HUES64 (cell line): ENCODE measurements around the gene LHFPL3.

Experiments
- H3K27ac ChIP-seq: 2 replicates; pipeline ENCODE4 v1.7.0; 2013; ENCODE audit warnings: low read depth, low read length, inconsistent platforms
- H3K27me3 ChIP-seq: 2 replicates; pipeline ENCODE4 v1.6.1; 2013; ENCODE audit warnings: mild to moderate bottlenecking, low read length; ENCODE audit not compliant: insufficient read depth
- H3K36me3 ChIP-seq: 2 replicates; pipeline ENCODE4 v1.6.1; 2013; ENCODE audit warnings: mild to moderate bottlenecking, low read length; ENCODE audit not compliant: insufficient read depth
- H3K4me1 ChIP-seq: 2 replicates; pipeline ENCODE4 v1.6.1; 2013; ENCODE audit warnings: mild to moderate bottlenecking, low read length, moderate library complexity; ENCODE audit not compliant: insufficient read depth
- H3K4me3 ChIP-seq: 2 replicates; pipeline ENCODE4 v1.5.1; 2013; ENCODE audit warnings: mild to moderate bottlenecking, low read length, moderate library complexity
- H3K9ac ChIP-seq: 2 replicates; pipeline ENCODE4 v1.6.1; 2013; ENCODE audit warnings: mild to moderate bottlenecking, low read depth, low read length
- H3K9me3 ChIP-seq: 2 replicates; pipeline ENCODE4 v1.6.1; 2013; ENCODE audit warnings: low read depth, low read length; ENCODE audit not compliant: insufficient read depth
- WGBS: fragments of 150-250, 120-280 bp; methylation state at CpG from one replicate; pipeline ENCODE4 v1.1.7; 2013; ENCODE audit warnings: missing lambda C conversion rate; 5-methylcytosine and 5-hydroxymethylcytosine counted together

LHFPL3 gene

GRCh38 chr7:104820836-104821535, 492.6 kb downstream of the LHFPL3 start:
- Histone ChIP-seq H3K4me3 (no peak overlapping the region), H3K9ac (no peak overlapping the region; the same call in 1 of the 2 replicates), H3K27ac (no peak overlapping the region), H3K4me1 (peaks cover 25% of the 10 kb centered on the region), H3K36me3 (no peaks in the 10 kb centered on the region), H3K9me3 (no peaks in the 10 kb centered on the region), H3K27me3 (no peaks in the 10 kb centered on the region)
- WGBS: 83% methylated on average over 9 of the region's 10 CpGs

- Histone ChIP-seq H3K36me3 (no peaks in the 10 kb centered on the region), H3K9ac (no peak overlapping the region), H3K4me1 (peaks cover 22% of the 10 kb centered on the region), H3K9me3 (no peaks in the 10 kb centered on the region), H3K27ac (no peak overlapping the region), H3K4me3 (no peak overlapping the region), H3K27me3 (no peaks in the 10 kb centered on the region)
- WGBS: no CpG with 5 or more reads among the region's 2 CpGs
Measured at GRCh38 chr7:104823177-104823576, 494.8 kb downstream of the LHFPL3 start.

- Histone ChIP-seq H3K36me3 (no peaks in the 10 kb centered on the region), H3K9ac (no peak overlapping the region), H3K27ac (no peak overlapping the region), H3K4me3 (no peak overlapping the region), H3K27me3 (no peaks in the 10 kb centered on the region), H3K4me1 (peaks cover 12% of the 10 kb centered on the region; the same call in 1 of the 2 replicates), H3K9me3 (no peaks in the 10 kb centered on the region)
Measured at GRCh38 chr7:104825099-104825498, 496.7 kb downstream of the LHFPL3 start.

GRCh38 chr7:104826135-104826534, 497.7 kb downstream of the LHFPL3 start:
- Histone ChIP-seq H3K27ac (no peak overlapping the region), H3K4me3 (no peak overlapping the region), H3K4me1 (peaks cover 6% of the 10 kb centered on the region; the same call in 1 of the 2 replicates), H3K27me3 (no peaks in the 10 kb centered on the region), H3K36me3 (no peaks in the 10 kb centered on the region), H3K9me3 (no peaks in the 10 kb centered on the region), H3K9ac (no peak overlapping the region)
- WGBS: 92% methylated on average over 4 of the region's 4 CpGs

GRCh38 chr7:104836976-104837375, 508.6 kb downstream of the LHFPL3 start:
- Histone ChIP-seq H3K9me3 (no peaks in the 10 kb centered on the region), H3K27ac (no peak overlapping the region), H3K36me3 (no peaks in the 10 kb centered on the region), H3K4me3 (no peak overlapping the region), H3K9ac (no peak overlapping the region), H3K27me3 (no peaks in the 10 kb centered on the region), H3K4me1 (no peaks in the 10 kb centered on the region)
- WGBS: 82% methylated on average over 4 of the region's 4 CpGs

GRCh38 chr7:104838537-104839299, 510.3 kb downstream of the LHFPL3 start:
- Histone ChIP-seq H3K36me3 (no peaks in the 10 kb centered on the region), H3K4me3 (no peak overlapping the region), H3K4me1 (no peaks in the 10 kb centered on the region), H3K27me3 (no peaks in the 10 kb centered on the region), H3K9ac (no peak overlapping the region), H3K9me3 (no peaks in the 10 kb centered on the region), H3K27ac (no peak overlapping the region)
- 94% methylated on average over 3 of the region's 3 CpGs for WGBS

GRCh38 chr7:104839842-104840241, 511.4 kb downstream of the LHFPL3 start:
- Histone ChIP-seq H3K36me3 (no peaks in the 10 kb centered on the region), H3K4me1 (no peaks in the 10 kb centered on the region), H3K27ac (no peak overlapping the region), H3K9me3 (no peaks in the 10 kb centered on the region), H3K9ac (no peak overlapping the region), H3K4me3 (no peak overlapping the region), H3K27me3 (no peaks in the 10 kb centered on the region)

GRCh38 chr7:104841798-104842197, 513.4 kb downstream of the LHFPL3 start:
- Histone ChIP-seq H3K4me1 (no peaks in the 10 kb centered on the region), H3K9me3 (no peaks in the 10 kb centered on the region), H3K36me3 (no peaks in the 10 kb centered on the region), H3K4me3 (no peak overlapping the region), H3K27me3 (no peaks in the 10 kb centered on the region), H3K9ac (no peak overlapping the region), H3K27ac (no peak overlapping the region)
- WGBS: 90% methylated on average over 1 of the region's 1 CpG

GRCh38 chr7:104843198-104843597, 514.8 kb downstream of the LHFPL3 start:
- Histone ChIP-seq H3K4me3 (no peak overlapping the region), H3K27me3 (no peaks in the 10 kb centered on the region), H3K9ac (no peak overlapping the region), H3K9me3 (no peaks in the 10 kb centered on the region), H3K27ac (no peak overlapping the region), H3K4me1 (no peaks in the 10 kb centered on the region), H3K36me3 (no peaks in the 10 kb centered on the region)
- WGBS: 86% methylated on average over 5 of the region's 5 CpGs

GRCh38 chr7:104845557-104845956, 517.2 kb downstream of the LHFPL3 start:
- 91% methylated on average over 5 of the region's 5 CpGs for WGBS
- no peak overlapping the region for H3K27ac ChIP-seq

GRCh38 chr7:104846731-104847130, 518.3 kb downstream of the LHFPL3 start:
- no peaks in the 10 kb centered on the region for H3K9me3 ChIP-seq
- no peak overlapping the region for H3K27ac ChIP-seq
- no peaks in the 10 kb centered on the region for H3K36me3 ChIP-seq
- 87% methylated on average over 1 of the region's 1 CpG for WGBS
- no peak overlapping the region for H3K9ac ChIP-seq
- no peaks in the 10 kb centered on the region for H3K4me1 ChIP-seq
- H3K4me3 ChIP-seq: no peak overlapping the region
- H3K27me3 ChIP-seq: no peaks in the 10 kb centered on the region

More at GRCh38 chr7:104845557-104845956, 517.2 kb downstream of the LHFPL3 start:
- Histone ChIP-seq H3K4me3 (no peak overlapping the region), H3K27me3 (no peaks in the 10 kb centered on the region), H3K9ac (no peak overlapping the region), H3K36me3 (no peaks in the 10 kb centered on the region), H3K9me3 (no peaks in the 10 kb centered on the region), H3K4me1 (no peaks in the 10 kb centered on the region)
